AG09309 (cell line): ENCODE measurements around the gene KATNA1.

ENCODE experiments used
- DNase-seq: peaks from one replicate; pipeline ENCODE4 v3.0.0-alpha.2; 2010; ENCODE audit warnings: low read depth
- H3K4me3 ChIP-seq: 2 replicates; pipeline ENCODE4 v1.5.1; 2011; ENCODE audit warnings: mild to moderate bottlenecking, low read depth, low read length, moderate library complexity; ENCODE audit not compliant: control insufficient read depth
- CTCF ChIP-seq: IDR thresholded peaks from 2 replicates; pipeline ENCODE4 v1.5.1; 2011; ENCODE audit warnings: mild to moderate bottlenecking, low read depth, low read length, inconsistent platforms; ENCODE audit not compliant: insufficient read depth, control insufficient read depth; ENCODE audit errors: missing control alignments

Gene KATNA1

DNA sequence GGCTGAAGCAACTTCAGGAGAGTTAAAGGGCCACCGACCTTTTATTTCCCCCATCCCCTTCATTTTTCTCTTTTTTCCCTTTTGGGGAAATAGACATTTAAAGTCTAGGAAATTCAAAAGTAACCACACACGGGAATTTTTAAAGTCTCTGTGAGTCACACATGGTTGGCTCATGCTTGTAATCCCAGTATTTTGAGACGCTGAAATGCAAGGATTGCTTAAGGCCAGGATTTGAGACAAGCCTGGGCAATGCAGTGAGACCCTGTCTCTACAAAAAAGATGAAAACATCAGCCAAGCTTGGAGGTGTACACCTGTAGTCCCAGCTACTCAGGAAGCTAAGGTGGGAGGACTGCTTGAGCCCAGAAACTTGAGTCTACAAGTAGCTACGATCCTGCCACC lies 34.2 kb downstream of the KATNA1 start:
- no peak overlapping the region for H3K4me3 ChIP-seq
- no peak for TF ChIP-seq CTCF
- peak; percentile 10 for DNase-seq

DNA sequence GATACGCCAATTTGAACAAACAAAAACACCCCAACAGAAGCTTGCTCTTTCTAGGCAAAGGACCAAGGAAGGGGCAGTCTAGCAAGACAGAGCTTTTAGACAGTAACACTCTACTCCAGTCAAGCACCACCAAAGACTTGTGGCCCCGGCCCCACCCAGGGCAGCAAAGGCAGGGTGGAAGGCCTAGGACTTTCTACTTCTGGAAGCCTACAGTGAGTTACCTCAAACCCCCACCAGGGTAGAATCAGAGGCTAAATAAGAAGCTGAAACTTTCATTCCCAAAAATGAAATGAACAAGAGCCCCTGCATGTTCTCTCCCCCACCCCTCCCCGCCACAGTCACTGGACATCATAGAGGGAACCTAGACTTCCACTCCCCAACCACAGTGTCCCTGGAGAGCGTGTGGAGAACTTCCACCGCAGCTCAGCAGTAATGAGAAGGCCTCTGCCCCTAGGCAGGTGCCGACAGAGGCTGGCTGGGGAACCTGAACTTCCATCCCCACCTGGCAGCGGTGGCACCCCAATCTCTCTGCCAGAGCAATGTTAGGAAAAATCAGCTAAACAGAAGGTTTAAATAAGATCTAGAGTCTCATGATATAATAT lies 40.0 kb downstream of the KATNA1 start:
- TF ChIP-seq CTCF = no peak

GRCh38 chr6:149600508-149600907 lies 48.0 kb downstream of the KATNA1 start:
- no peak overlapping the region for H3K4me3 ChIP-seq
- no peak for TF ChIP-seq CTCF
- no peak for DNase-seq

More for the DNA sequence above, 40.0 kb downstream of the KATNA1 start:
- no peak for DNase-seq
- H3K4me3 ChIP-seq = no peak overlapping the region

DNA sequence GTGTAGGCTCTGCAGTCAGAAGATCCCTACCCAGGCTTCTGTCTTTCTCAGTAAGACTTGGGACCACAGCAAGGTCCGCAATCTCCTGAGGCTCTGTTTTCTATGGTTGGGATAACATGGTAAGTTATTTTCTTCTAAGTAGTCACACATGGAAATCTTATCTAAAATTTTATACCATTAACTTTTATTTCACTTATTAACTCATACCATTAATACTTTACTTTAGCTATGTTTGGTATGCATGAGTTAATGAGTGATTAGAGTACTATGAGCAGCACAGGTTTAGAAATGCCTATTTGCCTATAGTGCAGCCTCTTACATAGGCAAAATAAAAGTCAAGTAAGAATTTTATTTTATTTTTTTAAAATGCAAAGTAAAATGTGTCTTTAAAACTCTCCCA lies 55.1 kb downstream of the KATNA1 start:
- no peak overlapping the region for H3K4me3 ChIP-seq
- TF ChIP-seq CTCF = no peak
- no peak for DNase-seq

DNA sequence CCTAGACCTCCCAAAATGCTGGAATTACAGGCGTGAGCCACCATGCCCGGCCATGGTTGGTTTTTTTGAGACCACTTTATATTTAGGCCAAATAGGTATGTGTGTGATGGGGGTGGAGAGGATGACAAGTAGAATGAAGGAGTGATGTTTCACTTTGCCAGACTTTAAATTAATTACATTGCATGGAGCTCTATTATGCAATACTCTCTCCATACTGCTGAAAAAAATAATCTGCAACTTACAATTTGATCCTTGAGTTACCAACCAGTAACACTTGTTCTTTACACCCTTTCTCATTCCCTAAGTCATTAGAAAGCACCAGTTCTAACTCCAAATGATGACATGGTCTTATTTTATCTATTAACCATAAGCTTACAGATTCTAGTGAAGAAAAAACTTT lies 55.5 kb downstream of the KATNA1 start:
- no peak overlapping the region for H3K4me3 ChIP-seq
- DNase-seq = no peak
- TF ChIP-seq CTCF = no peak

GRCh38 chr6:149586149-149586548 lies 62.4 kb downstream of the KATNA1 start:
- TF ChIP-seq CTCF = no peak
- no peak for DNase-seq
- H3K4me3 ChIP-seq = no peak overlapping the region

DNA sequence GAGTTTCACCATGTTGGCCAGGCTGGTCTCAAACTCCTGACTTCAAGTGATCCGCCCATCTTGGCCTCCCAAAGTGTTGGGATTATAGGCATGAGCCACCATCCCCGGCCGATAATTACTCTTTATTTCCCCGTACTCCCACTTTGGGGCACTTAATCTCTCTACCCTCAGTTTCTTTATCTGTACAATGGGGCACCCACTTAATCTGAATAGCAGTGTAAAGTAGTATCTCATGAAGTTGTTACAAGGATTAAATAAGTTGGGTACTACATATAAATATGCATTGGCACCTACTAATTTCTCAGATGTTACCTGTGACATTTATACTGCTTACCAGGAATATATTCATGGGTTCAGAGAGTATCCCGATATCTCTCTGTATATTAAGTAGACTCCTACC lies 67.2 kb downstream of the KATNA1 start:
- no peak for TF ChIP-seq CTCF
- H3K4me3 ChIP-seq = no peak overlapping the region
- no peak for DNase-seq
